Upper lobe of left lung (tissue), 6 donors: ENCODE data around the gene RRP9. TPM values are rescaled to one million over a fixed set of nuclear protein-coding genes. Genes with fewer than 3 reads are reported as not detected.

Experiments used
- ATAC-seq, 2 donors: fragments of 200-7000 bp; cut with Tn5 transposase; one replicate each; pipeline ENCODE4 v1.9.1; 2022; ENCODE audit warnings: mild to moderate bottlenecking in 2 of 2, moderate library complexity in 2 of 2; ENCODE audit not compliant: low FRiP score in 2 of 2
- DNase-seq, 2 donors: peaks; one replicate each; pipeline ENCODE4 v3.0.0-alpha.2; 2019 to 2020
- H3K27ac ChIP-seq, 4 donors: fragments of 200-600 bp; sonication (generic); one replicate each; pipeline ENCODE4 v1.5.1; 2016 to 2019
- H3K27me3 ChIP-seq, 4 donors: fragments of 200-600 bp; sonication (generic); one replicate each; pipeline ENCODE4 v1.5.1; 2017 to 2019
- H3K36me3 ChIP-seq, 4 donors: fragments of 200-600 bp; sonication (generic); one replicate each; pipeline ENCODE4 v1.5.1; 2016 to 2019
- H3K4me1 ChIP-seq, 4 donors: fragments of 200-600 bp; sonication (generic); one replicate each; pipeline ENCODE4 v1.5.1; 2018 to 2019
- H3K4me3 ChIP-seq, 4 donors: fragments of 200-600 bp; sonication (generic); one replicate each; pipeline ENCODE4 v1.5.1; 2017 to 2019; ENCODE audit warnings: mild to moderate bottlenecking in 2 of 4, moderate library complexity in 1 of 4
- H3K9me3 ChIP-seq, 4 donors: fragments of 200-600 bp; sonication (generic); one replicate each; pipeline ENCODE4 v1.5.1; 2018 to 2019
- CTCF ChIP-seq, 6 experiments: fragments of 450-650 bp in 4 of 6; fragments of 200-600 bp in 2 of 6; sonication (generic) in 2 of 6; IDR thresholded peaks; one replicate each; pipeline ENCODE4 v1.5.1; 2016 to 2019; ENCODE audit warnings: antibody characterized with exemption in 6 of 6
- EP300 ChIP-seq, 4 donors: sonication (generic); formaldehyde crosslinking; IDR thresholded peaks; one replicate each; pipeline ENCODE4 v1.5.1; 2017; ENCODE audit warnings: antibody characterized with exemption in 4 of 4, control low read depth in 2 of 4
- POLR2A ChIP-seq, 4 donors: fragments of 450-650 bp; IDR thresholded peaks; one replicate each; pipeline ENCODE4 v1.5.1; 2016 to 2017; ENCODE audit warnings: antibody characterized with exemption in 4 of 4, mild to moderate bottlenecking in 2 of 4
- POLR2AphosphoS5 ChIP-seq, 2 donors: sonication (generic); formaldehyde crosslinking; IDR thresholded peaks; one replicate each; pipeline ENCODE4 v1.5.1; 2017; ENCODE audit warnings: antibody characterized with exemption in 2 of 2
- WGBS, 2 donors: methylation state at CpG; one replicate each; pipeline ENCODE4 v1.1.5; 2017 to 2018; 5-methylcytosine and 5-hydroxymethylcytosine counted together
- total RNA-seq, 6 donors: library from RNA; depleted of rRNA in 4 of 6; stranded (reverse); fragments of >200 nt in 4 of 6; gene quantifications; one replicate each; pipeline versions ENCODE4 v1.1.0 to v1.2.1, GENCODE V29; 2016 to 2021
- donor health status: DM: no; HTN: no; CAD: no; lungs with moderate emphysema.
- donor health status: DM: no; HTN: yes; CAD: no; lungs with severe emphysema.

RRP9 gene
- total RNA-seq, 6 donors from 2014 or later, result 10.7 to 30.4 (median 19.8) TPM

- Histone ChIP-seq H3K27me3 (no peaks in the 10 kb centered on the region), H3K9me3 (no peaks in the 10 kb centered on the region), H3K4me1 (peaks cover 19 to 33% (median 29%) of the 10 kb centered on the region in 4 donors), H3K4me3 (peak within 1 kb of the TSS; percentile 59 to 67 (median 65)), H3K36me3 (no peaks in the 10 kb centered on the region), H3K27ac (peak within 1 kb of the TSS; percentile 88 to 96 (median 93))
- WGBS, 2 donors, result 0 to 1% methylated on average over 24 to 55 of the region's 68 CpGs
- peak; percentile 88 to 99 for DNase-seq
- peak; percentile 92 to 97 for ATAC-seq
- TF ChIP-seq EP300 (IDR thresholded peaks at IDR 0.05) (no peak), POLR2A (IDR thresholded peaks at IDR 0.05) (peak; percentile 9 to 84 (median 57)), POLR2AphosphoS5 (IDR thresholded peaks at IDR 0.05) (peak; percentile 72 to 80), CTCF (IDR thresholded peaks at IDR 0.05) (peak in 4 of 6 experiments; percentile 2 to 39 (median 20))
Observed at GRCh38 chr3:51982838-51983577, 41.3 kb upstream of the RRP9 start, which contains the start of gene ACY1. Gene ACY1, plus strand, starts transcription at chr3:51983535. Its CDS starts 530 bp downstream, at chr3:51984065.

GRCh38 chr3:51982352-51982837 is 40.7 kb upstream of the RRP9 start:
- no peaks in the 10 kb centered on the region for H3K27me3 ChIP-seq
- peak overlapping the region; percentile 88 to 96 (median 93) for H3K27ac ChIP-seq
- DNase-seq (peak in 1 of 2 donors; percentile 50), ATAC-seq (peak; percentile 4 to 65)
- H3K4me3 ChIP-seq, result peak overlapping the region; percentile 59 to 67 (median 65)
- 6 to 8% methylated on average over 4 of the region's 4 CpGs for WGBS, 2 donors
- peaks cover 19 to 33% (median 29%) of the 10 kb centered on the region in 4 donors for H3K4me1 ChIP-seq
- no peak for TF ChIP-seq POLR2A (IDR thresholded peaks at IDR 0.05)
- TF ChIP-seq POLR2AphosphoS5 (IDR thresholded peaks at IDR 0.05), result no peak
- no peak for TF ChIP-seq EP300 (IDR thresholded peaks at IDR 0.05)
- peak in 5 of 6 experiments; percentile 27 to 78 (median 53) for TF ChIP-seq CTCF (IDR thresholded peaks at IDR 0.05)
- H3K36me3 ChIP-seq, result no peaks in the 10 kb centered on the region
- H3K9me3 ChIP-seq, result no peaks in the 10 kb centered on the region

- no peaks in the 10 kb centered on the region for H3K36me3 ChIP-seq
- peaks cover 30 to 47% (median 40%) of the 10 kb centered on the region in 4 donors for H3K4me1 ChIP-seq
- 98 to 100% methylated on average over 2 to 10 of the region's 10 CpGs for WGBS, 2 donors
- H3K27me3 ChIP-seq, result no peaks in the 10 kb centered on the region
- no peak for TF ChIP-seq POLR2A (IDR thresholded peaks at IDR 0.05)
- no peak for TF ChIP-seq CTCF (IDR thresholded peaks at IDR 0.05)
- TF ChIP-seq POLR2AphosphoS5 (IDR thresholded peaks at IDR 0.05), result no peak
- TF ChIP-seq EP300 (IDR thresholded peaks at IDR 0.05), result no peak
- H3K27ac ChIP-seq, result peak overlapping the region in 2 of 4 donors; percentile 22 to 73
- ATAC-seq (no peak), DNase-seq (no peak)
- H3K4me3 ChIP-seq, result no peak overlapping the region
- no peaks in the 10 kb centered on the region for H3K9me3 ChIP-seq
Observed at GRCh38 chr3:51980253-51980652, 38.5 kb upstream of the RRP9 start.

- no peaks in the 10 kb centered on the region for H3K36me3 ChIP-seq
- H3K9me3 ChIP-seq, result no peaks in the 10 kb centered on the region
- H3K4me3 ChIP-seq, result no peak overlapping the region
- ATAC-seq (no peak), DNase-seq (no peak)
- H3K27me3 ChIP-seq, result no peaks in the 10 kb centered on the region
- peak overlapping the region in 1 of 4 donors; percentile 13 for H3K27ac ChIP-seq
- H3K4me1 ChIP-seq, result peaks cover 33 to 55% (median 42%) of the 10 kb centered on the region in 4 donors
- 79 to 91% methylated on average over 4 of the region's 4 CpGs for WGBS, 2 donors
- TF ChIP-seq POLR2AphosphoS5 (IDR thresholded peaks at IDR 0.05) (no peak), POLR2A (IDR thresholded peaks at IDR 0.05) (no peak), EP300 (IDR thresholded peaks at IDR 0.05) (no peak), CTCF (IDR thresholded peaks at IDR 0.05) (no peak)
Observed at GRCh38 chr3:51978143-51978502, 36.4 kb upstream of the RRP9 start.
